ENCODE measurements around the gene JMJD4. TPM values are rescaled to one million over a fixed set of nuclear protein-coding genes. Genes with fewer than 3 reads are reported as not detected.

The JMJD4 gene
- polyA plus RNA-seq, 1 donor (not counting 4 experiments of a cell fraction or from before 2014, with no cell fraction given): 19.5 TPM

DNA sequence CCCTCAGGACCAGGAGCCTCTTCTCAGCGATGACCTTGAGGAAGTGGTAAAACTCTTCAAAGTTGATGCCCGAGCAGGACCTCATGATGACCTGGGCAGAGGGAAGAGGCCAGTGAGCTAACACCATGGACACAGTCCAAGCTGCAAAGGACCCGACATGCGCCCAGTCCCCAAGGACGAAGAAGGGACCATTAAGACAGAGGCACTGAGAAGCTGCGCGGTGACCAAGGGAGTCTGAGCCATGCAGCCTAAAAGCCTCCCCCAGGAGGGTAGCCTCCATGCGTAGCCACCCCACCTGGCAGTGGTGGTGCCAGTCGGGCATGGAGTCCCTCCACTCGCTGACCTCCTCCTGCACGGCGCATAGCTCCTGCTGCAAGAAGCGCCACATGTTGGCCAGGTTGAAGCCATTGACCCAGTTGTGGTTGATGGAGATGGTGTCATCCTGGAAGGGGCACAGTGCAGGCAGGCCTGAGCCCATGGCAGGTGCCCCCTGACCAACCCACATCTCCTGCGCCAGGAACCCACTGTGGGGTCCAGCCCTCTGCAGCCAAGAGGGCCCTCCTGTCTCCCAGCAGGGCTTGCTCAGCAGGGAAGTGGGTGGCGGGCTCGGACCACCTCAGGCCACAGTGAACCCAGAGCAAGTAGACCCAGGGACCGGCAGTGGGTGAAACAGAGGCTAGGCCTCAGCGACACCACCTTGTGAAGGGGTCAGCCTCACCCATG lies 2.4 kb downstream of the JMJD4 start:
- Histone ChIP-seq H3K79me2 (ENCODE audit: control insufficient read depth, insufficient read depth, low read length) (peaks cover 49% of the 10 kb centered on the region), H3K9me3 (ENCODE audit: control insufficient read depth, low read depth, low read length) (no peaks in the 10 kb centered on the region), H3K4me2 (ENCODE audit: control insufficient read depth, extremely low read depth, insufficient read depth, low read depth, low read length) (no peak overlapping the region), H3K9ac (ENCODE audit: control insufficient read depth, extremely low read depth, insufficient read depth, low read length) (no peak overlapping the region), H3K4me3 (ENCODE audit: control insufficient read depth in 2 of 3, extremely low read depth in 1 of 3, insufficient read depth in 2 of 3, low read depth in 1 of 3, low read length in 3 of 3) (no peak overlapping the region), H3K36me3 (ENCODE audit: control insufficient read depth in 2 of 2, extremely low read depth in 1 of 2, insufficient read depth in 2 of 2, low read length in 2 of 2) (peaks cover 13 to 15% of the 10 kb centered on the region in 2 experiments), H3K27ac (ENCODE audit: control insufficient read depth, insufficient read depth, low read length) (no peak overlapping the region), H3K9me1 (ENCODE audit: control insufficient read depth, extremely low read depth, insufficient read depth, low read length) (no peaks in the 10 kb centered on the region), H2AFZ (ENCODE audit: control insufficient read depth, low read length) (no peak overlapping the region), H4K20me1 (ENCODE audit: control insufficient read depth, extremely low read depth, insufficient read depth, low read length) (peaks cover 3% of the 10 kb centered on the region), H3K4me1 (ENCODE audit: control insufficient read depth, extremely low read depth, insufficient read depth, low read length) (peaks cover 27% of the 10 kb centered on the region), H3K27me3 (ENCODE audit: control insufficient read depth, extremely low read depth, insufficient read depth, low read length) (no peaks in the 10 kb centered on the region)
- FAIRE-seq (no peak), DNase-seq (ENCODE audit: low read depth, low spot score) (no peak)
- TF ChIP-seq EZH2 (IDR thresholded peaks at IDR 0.05; ENCODE audit: low read length): no peak
- no peak for TF ChIP-seq CTCF (optimal IDR thresholded peaks at IDR 0.05 in 1 of 3, IDR thresholded peaks at IDR 0.05 in 1 of 3, conservative IDR thresholded peaks at IDR 0.05 in 1 of 3; ENCODE audit: extremely low read depth in 1 of 3, insufficient read depth in 2 of 3, low read length in 3 of 3)
- dilution Hi-C loops (cut with MboI; ENCODE audit: extremely low pct_ligation_motif_present, low sequenced_read_pairs): no loop called here

DNA sequence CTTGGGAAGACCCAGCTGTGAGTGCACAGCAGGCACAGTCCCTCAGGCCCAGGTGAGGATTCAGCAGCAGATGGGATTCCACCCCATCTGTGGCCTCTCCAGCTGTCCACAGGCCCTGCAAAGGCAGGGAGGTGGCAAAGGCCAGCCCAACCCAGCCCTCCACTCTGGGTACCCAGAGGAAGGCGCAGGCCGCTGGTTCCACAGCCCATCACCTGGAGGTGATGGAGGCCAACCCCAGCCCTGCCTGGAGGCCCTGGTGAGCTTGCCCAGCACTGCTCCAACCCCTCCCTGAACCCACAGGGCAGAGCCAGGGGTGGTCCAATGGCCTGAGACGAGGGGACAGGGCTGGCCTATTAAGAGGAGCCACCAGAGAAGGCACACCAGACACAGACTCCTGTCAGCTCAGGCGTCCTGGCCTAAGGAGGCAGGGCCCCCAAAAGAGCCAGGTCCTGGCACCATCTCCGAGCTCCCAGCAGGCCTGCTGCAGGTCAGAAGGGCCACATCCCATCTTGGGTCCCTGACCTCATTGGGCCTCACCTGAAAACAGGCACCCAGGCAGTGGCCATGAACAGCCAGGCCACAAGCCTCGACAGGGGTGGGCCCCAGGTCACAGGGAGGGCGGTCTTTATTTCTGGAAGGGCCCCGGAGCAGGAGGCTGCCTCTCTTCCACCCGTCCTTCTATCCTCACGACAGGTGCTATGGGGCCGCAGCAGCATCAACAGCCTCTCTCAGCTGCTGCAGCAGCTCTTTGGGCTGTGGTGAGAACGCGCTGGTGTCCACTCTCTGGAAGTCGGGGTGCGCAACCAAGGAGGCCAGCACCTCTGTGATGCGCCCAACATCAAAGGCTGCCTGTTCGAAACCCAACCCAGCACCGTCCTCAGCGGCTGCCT lies 3.2 kb downstream of the JMJD4 start:
- H3K4me3 ChIP-seq (ENCODE audit: control insufficient read depth in 2 of 3, extremely low read depth in 1 of 3, insufficient read depth in 2 of 3, low read depth in 1 of 3, low read length in 3 of 3): no peak overlapping the region
- FAIRE-seq: no peak
- no peaks in the 10 kb centered on the region for H3K9me3 ChIP-seq (ENCODE audit: control insufficient read depth, low read depth, low read length)
- H2AFZ ChIP-seq (ENCODE audit: control insufficient read depth, low read length): no peak overlapping the region
- dilution Hi-C loops (cut with MboI; ENCODE audit: extremely low pct_ligation_motif_present, low sequenced_read_pairs): no loop called here
- H3K79me2 ChIP-seq (ENCODE audit: control insufficient read depth, insufficient read depth, low read length): peaks cover 41% of the 10 kb centered on the region
- no peak overlapping the region for H3K9ac ChIP-seq (ENCODE audit: control insufficient read depth, extremely low read depth, insufficient read depth, low read length)
- H3K36me3 ChIP-seq (ENCODE audit: control insufficient read depth in 2 of 2, extremely low read depth in 1 of 2, insufficient read depth in 2 of 2, low read length in 2 of 2): peaks cover 13 to 15% of the 10 kb centered on the region in 2 experiments
- no peaks in the 10 kb centered on the region for H3K9me1 ChIP-seq (ENCODE audit: control insufficient read depth, extremely low read depth, insufficient read depth, low read length)
- H3K27me3 ChIP-seq (ENCODE audit: control insufficient read depth, extremely low read depth, insufficient read depth, low read length): no peaks in the 10 kb centered on the region
- TF ChIP-seq CTCF (optimal IDR thresholded peaks at IDR 0.05 in 1 of 3, IDR thresholded peaks at IDR 0.05 in 1 of 3, conservative IDR thresholded peaks at IDR 0.05 in 1 of 3; ENCODE audit: extremely low read depth in 1 of 3, insufficient read depth in 2 of 3, low read length in 3 of 3) (no peak), EZH2 (IDR thresholded peaks at IDR 0.05; ENCODE audit: low read length) (no peak)
- no peak for DNase-seq (ENCODE audit: low read depth, low spot score)
- peaks cover 3% of the 10 kb centered on the region for H4K20me1 ChIP-seq (ENCODE audit: control insufficient read depth, extremely low read depth, insufficient read depth, low read length)
- peaks cover 28% of the 10 kb centered on the region for H3K4me1 ChIP-seq (ENCODE audit: control insufficient read depth, extremely low read depth, insufficient read depth, low read length)
- H3K27ac ChIP-seq (ENCODE audit: control insufficient read depth, insufficient read depth, low read length): no peak overlapping the region
- no peak overlapping the region for H3K4me2 ChIP-seq (ENCODE audit: control insufficient read depth, extremely low read depth, insufficient read depth, low read depth, low read length)
